CD4-positive, alpha-beta T cell treated with Interleukin-2 at 100 ng/mL for 4 hours (primary cell): ENCODE data around the gene SHC3.

Source experiments
- DNase-seq: peaks from one replicate; pipeline ENCODE4 v3.0.0-alpha.2; 2020; ENCODE audit warnings: low spot score

SHC3 gene

DNA sequence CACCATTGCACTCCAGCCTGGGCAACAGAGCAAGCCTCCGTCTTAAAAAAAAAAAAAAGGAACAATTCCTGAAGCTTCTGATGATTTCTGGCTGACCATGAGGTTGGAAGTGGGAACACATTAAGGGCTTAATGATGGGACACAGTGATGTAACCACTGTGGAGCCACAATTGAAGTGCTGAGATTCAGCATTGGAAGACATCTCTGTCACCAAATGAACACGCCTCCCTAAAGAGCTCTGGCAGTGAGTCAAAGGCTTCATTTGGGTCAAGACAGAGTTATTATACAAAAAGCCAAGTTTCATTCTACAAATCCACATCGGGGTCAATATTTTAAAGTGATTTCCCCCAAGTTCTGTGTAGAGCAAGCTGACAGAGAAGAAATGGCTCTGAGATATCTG, 191.8 kb downstream of the SHC3 start:
- no peak for DNase-seq

DNA sequence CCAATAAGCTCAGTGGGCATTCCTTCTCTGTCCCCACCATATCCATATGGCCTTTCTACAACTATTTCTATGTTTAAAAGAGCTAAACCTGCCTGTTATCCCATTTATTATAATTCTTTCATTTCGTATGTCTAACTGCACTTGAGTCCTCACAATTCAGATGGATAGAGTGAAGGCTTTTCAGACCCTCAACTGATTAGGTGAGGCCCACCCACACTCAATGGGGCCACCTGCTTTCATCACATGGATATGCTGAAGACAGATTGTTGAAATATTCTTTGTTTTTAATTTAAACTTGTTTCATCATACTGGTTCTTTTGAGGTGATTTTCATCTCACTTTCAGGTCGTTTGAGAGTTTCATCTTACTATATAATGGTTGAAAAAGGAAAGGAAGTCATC, 193.0 kb downstream of the SHC3 start:
- DNase-seq = no peak

DNA sequence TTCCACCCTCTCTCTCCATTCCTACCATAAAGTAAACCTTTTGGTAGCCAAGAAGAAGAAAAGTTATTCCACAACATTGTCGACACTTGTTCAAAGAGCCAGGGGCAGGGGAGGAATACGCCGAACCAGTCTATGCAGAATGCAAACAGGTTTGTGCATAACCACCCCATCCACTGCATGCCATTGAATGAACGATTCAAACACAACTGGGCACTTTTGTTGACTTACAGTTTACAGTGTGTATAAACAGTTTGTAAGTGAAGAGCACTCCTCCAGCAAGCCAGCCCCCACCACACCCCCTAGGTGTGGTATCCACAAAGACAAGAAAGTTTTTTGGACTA, 194.1 kb downstream of the SHC3 start:
- DNase-seq = no peak

DNA sequence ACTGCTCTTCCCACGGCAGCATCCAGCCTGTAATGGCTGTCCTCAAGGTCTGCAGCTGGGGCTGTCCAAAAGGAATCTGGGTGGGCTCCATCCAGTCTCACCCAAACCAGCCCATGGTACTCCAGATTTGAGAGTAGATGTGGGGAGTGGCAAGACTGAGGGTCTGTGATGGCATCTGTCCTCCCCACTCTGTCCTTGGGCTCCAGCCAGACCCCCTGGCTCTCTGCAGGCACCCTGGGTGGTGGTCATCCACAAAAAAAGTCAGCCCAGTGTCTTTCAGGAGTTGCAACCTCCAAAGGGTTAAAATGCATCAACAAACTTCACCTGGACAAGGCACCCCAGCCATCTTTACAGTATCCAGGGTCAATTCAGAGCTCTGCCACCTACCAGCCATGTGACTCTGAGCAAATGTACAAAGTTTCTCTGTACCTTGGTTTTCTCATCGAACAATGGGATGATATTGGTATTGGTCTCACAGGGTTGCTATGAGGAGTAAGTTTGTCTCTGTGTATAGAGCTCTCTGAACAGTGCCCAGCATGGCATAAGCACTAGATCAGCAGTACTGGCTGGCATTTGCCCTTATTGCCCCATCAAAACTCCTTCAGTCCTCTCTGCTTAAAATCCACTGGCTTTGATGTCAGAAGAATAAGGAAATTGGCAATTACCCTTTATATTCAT, 194.6 kb downstream of the SHC3 start:
- no peak for DNase-seq

DNA sequence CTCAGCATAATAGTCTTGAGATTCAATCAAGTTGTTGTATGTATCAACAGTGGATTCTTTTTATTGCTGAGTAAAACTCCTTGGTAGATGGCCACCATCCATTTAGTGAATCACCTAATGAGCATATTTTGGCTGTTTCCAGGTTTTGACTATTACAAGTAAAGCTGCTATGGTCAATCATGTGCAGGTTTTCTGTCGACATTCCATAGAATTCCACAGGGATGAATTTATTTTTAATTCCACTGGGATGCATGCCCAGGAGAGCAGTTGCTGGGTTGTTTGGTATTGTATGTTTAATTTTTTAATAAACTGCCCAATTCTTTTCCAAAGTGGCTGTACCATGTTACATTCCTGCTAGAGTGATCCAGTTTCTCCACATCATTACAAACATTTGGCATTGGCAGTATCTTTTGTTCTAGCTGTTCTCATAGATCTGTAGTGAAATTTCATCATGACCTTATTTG, 197.8 kb downstream of the SHC3 start:
- DNase-seq = no peak

DNA sequence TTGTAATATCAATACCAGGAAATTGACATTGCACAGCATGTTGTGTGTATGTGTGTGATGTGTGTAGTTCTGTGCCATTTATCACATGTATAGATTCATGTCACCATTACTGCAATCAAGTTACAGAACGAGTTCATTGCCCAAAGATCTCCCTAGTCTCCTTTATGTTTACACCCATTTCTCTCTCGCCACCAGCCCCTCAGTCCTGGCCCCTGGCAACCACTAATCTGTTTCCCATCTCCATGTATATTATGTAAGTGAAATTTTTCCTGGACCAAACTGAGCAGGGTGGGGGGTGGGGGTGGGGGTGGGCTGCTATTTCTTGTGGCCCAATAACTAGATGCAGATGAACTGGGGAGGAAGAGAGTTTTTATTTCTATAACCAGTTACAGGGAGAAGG, 198.8 kb downstream of the SHC3 start:
- no peak for DNase-seq

DNA sequence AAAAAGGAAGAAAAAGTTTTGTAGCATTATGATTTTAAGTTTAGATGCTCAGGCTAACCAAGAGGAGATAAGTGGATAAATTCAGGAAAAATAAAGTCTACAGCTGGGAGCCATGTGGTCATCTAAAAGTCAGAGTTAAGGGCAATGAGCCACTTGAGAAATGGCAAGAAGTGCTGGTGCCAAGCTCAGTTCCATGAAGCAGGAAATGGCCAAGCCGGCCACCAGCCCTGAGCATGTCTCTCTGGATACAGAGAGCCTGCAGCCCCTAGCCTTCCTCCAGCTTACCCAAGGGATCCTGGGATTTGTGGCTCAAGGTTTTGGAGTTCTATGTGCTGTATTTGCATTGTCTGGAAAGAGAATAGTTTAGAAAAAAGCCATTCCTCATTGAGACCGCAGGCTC, 199.6 kb downstream of the SHC3 start:
- DNase-seq = no peak

DNA sequence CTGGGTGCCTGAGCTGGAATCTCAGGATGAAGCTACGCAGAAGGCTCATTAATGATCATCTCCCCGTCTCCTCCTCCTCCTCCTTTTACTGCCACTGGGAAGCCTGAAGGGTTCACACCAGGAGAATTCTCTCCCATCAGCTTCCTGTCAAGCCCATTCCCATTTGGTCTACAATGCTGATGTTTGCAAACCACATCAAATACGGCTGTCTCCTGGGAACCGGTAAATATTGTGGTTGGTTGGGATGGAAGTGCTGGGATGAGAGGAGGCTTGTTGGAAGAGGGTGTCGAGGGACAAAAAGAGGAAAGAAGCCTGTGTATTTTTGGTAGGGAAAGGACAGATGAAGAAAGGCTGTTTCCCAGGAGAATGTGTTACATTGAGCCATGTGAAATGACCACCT, 200.6 kb downstream of the SHC3 start:
- DNase-seq = no peak

DNA sequence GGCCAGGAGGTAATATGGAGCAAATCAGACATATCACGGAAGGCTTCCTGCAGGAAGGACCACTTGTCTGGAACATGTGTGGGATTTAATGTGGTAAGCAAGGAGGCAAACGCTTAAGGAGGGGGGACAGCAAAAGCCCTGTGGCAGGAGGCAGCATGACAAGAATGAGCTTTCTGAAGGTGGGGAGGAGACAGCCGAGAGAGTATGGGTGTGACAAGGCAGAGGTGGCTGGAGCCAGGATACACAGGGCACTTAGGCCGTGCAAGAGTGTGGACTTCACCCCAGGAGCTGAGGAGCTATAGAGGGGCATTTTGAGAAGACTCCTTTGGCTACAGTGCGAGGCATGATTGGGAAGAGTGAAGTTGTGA, 201.7 kb downstream of the SHC3 start:
- no peak for DNase-seq

DNA sequence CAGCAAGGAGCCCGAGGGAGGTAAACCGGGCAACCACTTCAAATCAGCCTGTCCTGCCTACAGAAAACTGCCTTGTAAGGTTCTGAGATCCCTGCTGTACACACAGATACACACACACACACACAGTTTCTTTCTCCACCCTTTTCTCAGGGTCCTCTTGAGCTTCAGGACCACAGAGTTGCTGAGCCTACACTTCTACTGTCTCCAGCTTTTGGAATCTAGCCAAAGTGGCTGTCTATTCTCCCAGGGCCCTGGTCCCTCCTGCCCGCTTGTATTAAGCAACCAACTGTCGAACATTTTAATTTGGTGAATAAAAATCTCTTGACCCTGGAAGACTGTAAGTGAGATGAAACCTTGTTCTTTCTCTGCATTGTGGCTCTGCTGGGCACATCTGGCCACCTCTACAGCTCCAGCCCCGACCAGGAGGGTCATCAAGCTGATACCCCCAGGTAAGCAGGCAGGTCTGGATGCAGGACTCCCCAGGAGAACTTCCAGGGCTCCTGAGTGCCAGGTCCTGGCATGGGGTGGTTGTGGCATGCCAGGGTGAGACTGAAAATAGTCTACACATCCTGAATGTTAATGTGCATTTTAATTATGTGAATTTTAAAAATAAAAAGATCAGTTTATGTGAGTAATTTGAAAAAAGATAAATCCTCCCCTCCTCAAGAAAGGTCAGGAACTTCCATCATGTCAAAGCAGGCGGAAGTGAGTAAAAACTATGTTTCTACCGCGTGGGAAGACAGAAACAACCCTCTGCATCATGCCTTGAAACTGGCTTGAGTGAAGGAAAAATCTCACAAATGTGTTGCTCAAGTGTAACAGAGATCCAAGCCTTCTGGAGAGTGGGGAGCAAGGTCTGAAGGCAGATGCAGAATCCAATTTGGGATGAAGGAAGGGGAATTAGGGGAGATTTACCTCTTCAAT, 202.4 kb downstream of the SHC3 start:
- DNase-seq = no peak

DNA sequence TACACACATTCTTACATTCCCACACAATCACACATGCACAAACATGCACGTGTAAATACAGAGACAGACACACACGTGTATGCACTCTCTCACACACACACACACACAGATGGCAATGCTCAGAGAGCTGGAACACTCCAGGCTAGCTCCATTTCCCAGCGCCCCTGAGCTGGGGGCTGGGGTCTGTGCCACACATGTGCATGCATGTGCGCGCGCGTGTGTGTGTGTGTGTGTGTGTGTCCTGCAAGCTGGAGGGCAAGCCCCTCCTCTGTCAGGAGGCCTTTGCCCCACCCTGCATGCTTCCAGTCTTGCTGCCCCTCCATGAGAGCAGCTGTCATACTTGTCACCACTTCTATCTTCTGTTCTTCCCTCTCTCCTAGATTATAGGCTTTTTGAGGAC, 204.0 kb downstream of the SHC3 start:
- DNase-seq = no peak

DNA sequence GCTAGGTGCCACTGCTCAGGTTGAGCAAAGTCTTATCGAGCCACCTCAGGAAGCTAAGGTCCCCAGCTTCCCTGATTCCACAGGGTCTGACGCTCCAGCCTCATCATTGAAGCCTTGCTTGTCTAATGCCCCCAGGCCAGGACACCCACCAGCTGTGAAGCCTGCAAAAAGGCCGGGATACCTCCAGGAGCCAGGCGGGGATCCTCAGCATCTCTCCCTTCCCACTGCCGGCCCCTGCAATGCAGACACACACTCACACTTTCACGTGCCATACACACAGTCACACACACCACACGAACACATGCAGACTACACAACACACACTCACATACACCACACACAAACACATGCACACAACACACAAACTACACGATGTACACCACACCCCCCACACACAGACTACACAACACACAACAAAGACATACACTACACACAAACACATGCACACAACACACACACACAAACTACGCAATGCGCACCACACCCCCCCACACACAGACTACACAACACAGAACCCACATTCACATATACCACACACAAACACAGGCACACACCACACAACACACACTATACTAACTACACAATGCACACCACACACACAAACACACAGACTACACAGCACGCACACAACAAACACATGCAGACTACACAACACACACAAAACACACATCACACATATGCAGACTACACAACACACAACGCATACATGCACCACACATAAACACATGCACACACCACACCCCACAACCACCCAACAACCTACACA, 205.2 kb downstream of the SHC3 start:
- DNase-seq = no peak

DNA sequence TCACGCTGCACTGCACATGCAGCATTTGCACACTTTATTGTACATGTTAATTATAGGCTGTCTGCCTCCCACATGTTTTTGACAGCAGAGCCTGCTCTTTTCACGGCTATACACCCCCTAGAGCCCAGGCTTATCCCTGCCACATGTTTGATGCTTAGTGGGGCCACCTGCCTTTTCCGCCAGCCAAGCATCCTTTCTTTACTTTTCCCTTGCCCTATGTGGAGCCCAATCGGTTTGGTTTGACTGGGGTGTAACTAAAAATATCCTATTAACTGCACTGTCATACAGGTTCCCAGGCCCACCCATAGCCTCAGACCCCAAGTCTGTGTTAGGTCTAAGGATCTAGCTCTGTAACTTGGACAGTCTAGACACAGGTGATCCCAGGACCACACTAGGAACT, 206.2 kb downstream of the SHC3 start:
- no peak for DNase-seq

DNA sequence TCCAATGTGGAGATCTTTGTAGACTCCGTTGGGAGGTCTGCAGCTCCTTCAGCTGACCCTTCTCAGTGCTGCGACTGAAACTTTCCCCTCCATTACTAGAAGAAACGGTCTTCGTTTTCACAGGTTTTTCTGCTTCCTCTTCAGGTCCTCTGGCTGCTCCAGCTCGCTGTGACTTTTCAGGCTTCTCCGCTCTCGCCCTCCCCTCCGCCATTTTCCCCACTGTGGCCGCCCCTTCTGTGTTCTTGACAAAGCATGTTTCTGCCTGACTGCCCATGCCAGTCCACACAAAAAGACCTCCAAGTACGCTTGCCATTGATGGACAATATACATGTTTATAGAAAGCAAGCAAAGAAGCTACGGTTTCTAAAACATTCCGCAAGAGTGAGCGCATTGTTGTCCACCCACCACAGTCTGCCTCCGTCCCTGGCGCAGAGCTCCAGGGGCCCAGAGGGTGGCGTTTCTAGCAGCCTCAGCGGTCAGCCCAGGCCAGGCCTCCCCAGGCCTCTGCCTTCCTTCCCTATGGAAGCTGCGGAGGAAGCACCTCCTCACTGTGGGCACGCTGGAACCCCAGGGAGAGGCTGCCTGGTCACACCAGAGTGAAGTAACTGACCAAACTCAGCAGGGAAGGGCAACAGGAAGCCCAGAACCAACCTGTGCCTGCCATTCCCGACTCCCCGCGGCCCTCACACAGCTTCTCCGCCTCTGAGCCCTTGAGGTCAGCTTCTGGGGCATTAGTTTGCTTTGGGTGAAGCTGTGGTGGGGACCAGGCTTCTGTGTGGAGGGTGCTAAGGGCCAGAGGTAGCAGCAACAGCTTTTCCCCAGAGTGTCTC, 207.3 kb downstream of the SHC3 start:
- no peak for DNase-seq

DNA sequence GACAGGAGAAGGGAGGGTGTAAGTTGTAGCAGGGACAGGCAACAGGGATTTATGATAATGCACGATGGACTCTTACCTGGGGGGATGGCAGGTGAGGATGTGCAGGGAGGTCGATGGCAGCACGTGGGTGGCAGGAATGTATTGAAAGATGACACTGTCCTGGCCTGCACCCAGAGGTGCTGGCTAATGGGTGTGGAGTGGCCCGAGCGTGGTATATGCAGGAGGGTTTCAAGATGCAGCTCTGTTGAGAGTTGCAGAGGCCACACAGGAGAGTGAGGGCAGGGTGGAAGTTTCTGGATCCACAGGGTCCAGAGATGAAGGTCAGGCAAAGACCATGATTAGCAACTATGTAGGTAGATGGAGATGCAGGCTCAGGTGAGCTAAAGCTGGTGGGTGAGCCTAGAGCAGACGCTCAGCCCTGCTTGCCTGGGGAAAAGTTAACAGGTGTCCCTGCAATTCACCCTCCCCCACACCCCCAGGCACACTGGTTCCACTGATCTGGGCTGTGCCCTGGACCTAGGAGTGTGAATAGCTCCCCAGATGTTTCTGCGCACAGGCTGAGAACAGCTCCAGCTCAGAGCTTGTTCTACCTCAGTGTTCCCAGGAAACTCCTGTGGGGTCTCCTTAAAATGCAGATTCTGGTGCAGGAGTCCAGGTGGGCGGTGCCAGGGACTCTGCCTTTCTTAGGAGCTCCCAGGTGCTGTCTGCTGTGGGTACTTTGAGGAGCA, 208.8 kb downstream of the SHC3 start:
- DNase-seq = no peak

DNA sequence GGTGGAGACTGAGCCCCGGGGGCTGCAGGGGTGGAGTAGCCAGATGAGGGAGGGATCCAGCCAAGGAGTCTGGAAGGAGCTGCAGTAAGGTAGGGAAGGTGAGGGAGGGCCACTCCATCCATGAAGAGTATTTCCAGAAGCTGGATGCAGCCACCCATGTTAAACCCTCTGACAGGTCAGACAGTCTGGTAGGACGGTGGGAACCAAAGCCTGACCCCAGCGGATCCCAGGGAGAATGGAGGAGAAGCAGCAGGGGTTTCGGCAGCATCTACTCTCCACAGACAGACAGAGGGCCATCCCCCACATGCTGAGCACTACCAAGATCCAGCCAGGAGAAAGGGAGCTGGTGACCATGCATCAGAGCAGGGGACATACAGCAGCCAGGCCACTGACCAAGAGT, 209.8 kb downstream of the SHC3 start:
- no peak for DNase-seq

DNA sequence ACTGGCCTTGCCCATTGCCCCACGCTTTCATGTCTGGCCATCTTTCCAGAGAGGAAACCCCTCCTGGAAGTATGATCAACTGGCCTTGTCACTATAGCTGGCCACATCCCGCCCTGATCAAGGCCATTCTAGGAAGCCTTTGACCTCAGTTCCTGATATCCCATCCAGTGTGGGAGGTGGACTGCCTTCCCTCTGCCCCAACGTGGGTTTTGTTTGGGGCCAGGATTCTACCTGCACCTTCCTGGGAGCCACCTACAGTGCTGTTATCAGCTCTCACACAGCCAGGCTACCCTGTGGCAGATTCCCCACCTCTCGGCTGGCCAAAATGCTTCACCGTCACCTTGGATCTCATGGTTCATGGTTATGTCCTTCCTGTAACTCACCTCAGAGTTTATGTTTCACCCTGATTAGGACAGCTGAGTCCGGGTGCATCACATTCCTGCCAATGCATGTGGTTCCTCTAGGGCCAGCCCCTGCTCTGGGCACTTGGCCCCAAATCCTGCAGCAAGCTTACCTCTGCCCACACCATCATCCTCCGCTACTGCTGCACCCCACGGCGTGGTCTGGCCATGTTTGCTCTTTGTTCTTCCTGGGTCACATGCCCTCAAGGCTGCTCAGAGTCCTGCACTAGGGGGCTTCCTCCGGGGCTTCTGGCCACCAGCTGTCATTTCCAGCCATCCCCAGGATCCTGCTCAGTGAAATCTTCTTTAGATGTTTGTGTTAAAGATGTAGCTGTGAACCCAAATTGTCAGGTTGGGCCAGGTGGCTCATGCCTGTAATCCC, 211.5 kb downstream of the SHC3 start:
- no peak for DNase-seq

DNA sequence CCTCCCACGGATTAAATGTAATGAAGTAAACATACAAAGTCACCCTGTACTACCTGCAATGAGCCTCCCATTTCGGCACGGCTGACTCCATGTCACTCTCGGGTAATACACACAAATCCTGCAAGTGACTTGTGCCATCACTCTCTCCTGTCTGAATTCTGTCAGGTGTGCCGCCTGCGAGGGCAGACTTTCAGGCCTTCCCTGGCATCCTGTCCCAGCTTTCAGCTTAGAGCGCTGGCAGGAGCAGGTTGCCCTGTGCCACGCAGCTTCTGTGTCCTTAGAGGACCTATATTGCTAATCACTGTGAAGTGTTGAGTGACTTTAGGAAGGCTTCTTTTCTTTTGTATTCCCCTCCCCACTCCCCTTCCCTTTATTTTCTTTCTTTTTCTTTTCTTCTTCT, 213.1 kb downstream of the SHC3 start:
- DNase-seq = no peak

DNA sequence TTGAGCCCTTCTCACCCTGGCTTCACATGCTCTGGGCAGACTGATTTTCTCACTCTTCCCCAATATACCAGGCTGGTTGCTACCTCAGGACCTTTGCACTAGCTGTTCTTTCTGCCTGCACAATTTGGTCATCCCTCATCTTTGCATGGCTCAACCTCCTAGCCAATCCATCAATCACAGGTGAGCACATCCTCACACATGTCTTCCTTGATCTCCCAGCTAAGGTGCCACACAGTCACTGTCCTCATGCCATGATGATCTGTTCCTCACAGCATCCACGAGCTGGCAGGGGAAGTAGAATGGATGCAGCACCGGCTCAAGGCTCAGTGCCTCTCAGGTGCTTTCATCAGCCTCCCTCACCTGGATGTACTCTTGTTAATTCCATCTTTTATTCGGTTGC, 218.0 kb downstream of the SHC3 start:
- no peak for DNase-seq

DNA sequence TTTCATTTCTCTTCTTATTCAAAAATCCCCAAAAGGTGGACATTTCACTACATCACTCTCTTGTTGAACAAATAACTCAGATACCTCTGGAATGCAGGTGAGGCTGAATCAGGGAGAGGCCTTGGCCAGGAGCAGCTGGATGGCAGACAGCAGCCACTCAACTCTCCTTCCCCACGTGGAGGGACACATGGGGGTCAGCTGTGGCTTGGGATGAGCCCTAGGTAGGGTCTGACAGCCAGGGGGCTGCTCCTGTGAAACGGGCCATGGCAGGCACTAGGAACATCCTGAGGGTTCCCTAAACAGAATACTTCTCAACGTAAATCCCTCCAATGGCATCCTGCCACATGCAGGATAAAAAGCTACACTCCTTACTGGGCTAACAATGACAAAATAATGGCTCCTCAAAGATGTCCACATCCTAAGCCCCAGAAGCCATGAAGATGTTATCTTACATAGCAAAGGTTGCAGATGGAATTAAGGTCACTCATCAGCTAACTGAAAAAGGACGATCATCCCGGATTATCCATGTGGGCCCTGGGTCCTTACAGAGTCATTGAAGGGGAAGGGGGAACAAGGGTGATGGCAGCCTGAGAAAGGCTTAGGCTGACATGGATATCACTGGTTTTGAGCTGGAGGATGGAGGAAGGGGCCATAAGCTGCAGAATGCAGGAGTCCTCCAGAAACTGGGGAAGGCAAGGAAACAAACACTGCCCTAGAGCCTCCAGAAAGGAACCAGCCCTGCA, 218.7 kb downstream of the SHC3 start:
- no peak for DNase-seq
